Brain microvascular endothelial cell (primary cell): ENCODE results near the gene IPPK.

ENCODE experiments used
- DNase-seq: peaks from one replicate; pipeline ENCODE4 v3.0.0-alpha.2; 2020
- H3K27ac ChIP-seq: fragments of 250-450 bp; sonication (Bioruptor Pico); 2 replicates; pipeline ENCODE4 v1.5.1; 2020; ENCODE audit warnings: mild to moderate bottlenecking, moderate library complexity
- H3K27me3 ChIP-seq: fragments of 250-450 bp; sonication (Bioruptor Pico); replicated peaks from 2 replicates; pipeline ENCODE4 v1.5.1; 2020; ENCODE audit warnings: mild to moderate bottlenecking
- H3K36me3 ChIP-seq: fragments of 250-450 bp; sonication (Bioruptor Pico); replicated peaks from 2 replicates; pipeline ENCODE4 v1.5.1; 2020; ENCODE audit warnings: mild to moderate bottlenecking
- H3K4me3 ChIP-seq: 2 replicates; pipeline ENCODE4 v1.5.1; 2011; ENCODE audit warnings: low read depth, mild to moderate bottlenecking, control low read depth, low read length, moderate library complexity
- CTCF ChIP-seq: IDR thresholded peaks from 2 replicates; pipeline ENCODE4 v1.5.1; 2011; ENCODE audit warnings: low read depth, mild to moderate bottlenecking, moderate library complexity, low read length, control low read depth, inconsistent platforms; ENCODE audit errors: missing control alignments
- in situ Hi-C: cut with HindIII; loops from 2 replicates; pipeline ENCODE4 v1.10.0; 2017; ENCODE audit warnings: low sequenced_read_pairs, low pct_ligation_motif_present

Gene IPPK, protein sequence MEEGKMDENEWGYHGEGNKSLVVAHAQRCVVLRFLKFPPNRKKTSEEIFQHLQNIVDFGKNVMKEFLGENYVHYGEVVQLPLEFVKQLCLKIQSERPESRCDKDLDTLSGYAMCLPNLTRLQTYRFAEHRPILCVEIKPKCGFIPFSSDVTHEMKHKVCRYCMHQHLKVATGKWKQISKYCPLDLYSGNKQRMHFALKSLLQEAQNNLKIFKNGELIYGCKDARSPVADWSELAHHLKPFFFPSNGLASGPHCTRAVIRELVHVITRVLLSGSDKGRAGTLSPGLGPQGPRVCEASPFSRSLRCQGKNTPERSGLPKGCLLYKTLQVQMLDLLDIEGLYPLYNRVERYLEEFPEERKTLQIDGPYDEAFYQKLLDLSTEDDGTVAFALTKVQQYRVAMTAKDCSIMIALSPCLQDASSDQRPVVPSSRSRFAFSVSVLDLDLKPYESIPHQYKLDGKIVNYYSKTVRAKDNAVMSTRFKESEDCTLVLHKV

GRCh38 chr9:92669890-92670708 is at the start of gene IPPK:
Gene IPPK (minus strand): TSS chr9:92670131. CDS start chr9:92669988, 143 bp downstream.
- in situ Hi-C loops, result no loop called here
- TF ChIP-seq CTCF, result no peak
- DNase-seq, result peak; percentile 98
- Histone ChIP-seq H3K4me3 (peak within 1 kb of the TSS; percentile 91), H3K27me3 (no peaks in the 10 kb centered on the region), H3K36me3 (peaks cover 7% of the 10 kb centered on the region), H3K27ac (peak within 1 kb of the TSS; percentile 97)

- H3K27ac ChIP-seq, result no peak overlapping the region
- peaks cover 75% of the 10 kb centered on the region for H3K36me3 ChIP-seq
- DNase-seq, result no peak
- H3K27me3 ChIP-seq, result no peaks in the 10 kb centered on the region
- no peak for TF ChIP-seq CTCF
- in situ Hi-C loops, result loop anchor here (25.0 kb wide), 1 partner anchor 93 kb away; no protein-coding TSS in a partner anchor
- no peak overlapping the region for H3K4me3 ChIP-seq
Observed at GRCh38 chr9:92719028-92719647, 49.2 kb upstream of the IPPK start.

DNA sequence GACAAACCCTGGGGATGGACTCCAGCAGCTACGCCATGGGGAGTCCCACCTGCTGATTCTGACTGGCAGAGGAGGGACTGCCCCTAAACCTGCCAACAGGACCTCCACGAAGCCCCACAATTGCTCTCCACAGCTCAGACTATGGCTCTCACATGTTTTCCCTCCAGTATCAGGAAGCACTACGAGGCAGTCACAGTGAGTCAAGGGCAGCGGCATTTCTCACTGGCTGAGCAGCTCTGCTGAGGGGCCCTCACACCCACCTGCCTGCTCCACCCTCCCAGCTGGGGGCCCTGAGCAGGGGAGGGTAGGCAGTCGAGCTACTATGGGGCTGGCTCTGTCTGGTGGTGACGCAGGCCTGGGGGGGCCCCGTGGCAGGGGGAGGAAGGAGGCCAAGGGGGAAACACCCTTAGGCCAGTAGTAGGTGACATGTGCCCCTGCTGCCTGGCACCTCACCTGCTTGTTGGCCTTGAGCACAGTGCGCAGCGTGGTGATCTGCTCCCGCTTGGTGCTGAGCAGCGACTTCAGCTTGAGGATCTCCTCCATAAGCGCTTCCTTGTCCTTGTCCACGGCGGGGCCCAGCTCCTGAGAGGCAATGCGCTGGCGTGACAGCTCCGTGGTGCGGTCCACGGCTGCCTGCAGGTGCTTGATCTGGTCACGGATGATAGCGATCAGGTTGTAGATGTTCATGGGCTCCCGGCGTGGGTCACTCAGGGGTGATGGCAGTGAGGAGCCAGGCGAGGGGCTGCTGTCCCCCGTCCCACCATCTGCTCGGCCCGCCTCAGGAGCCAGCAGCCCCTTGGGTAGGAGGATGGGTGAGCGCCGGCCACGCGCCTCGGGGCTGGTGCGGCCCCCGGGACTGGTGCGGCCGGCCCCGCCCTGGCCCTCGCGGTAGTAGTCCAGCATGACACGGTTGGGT is 48.4 kb upstream of the IPPK start:
- Histone ChIP-seq H3K36me3 (peaks cover 83% of the 10 kb centered on the region), H3K4me3 (no peak overlapping the region), H3K27ac (no peak overlapping the region), H3K27me3 (no peaks in the 10 kb centered on the region)
- DNase-seq, result no peak
- no peak for TF ChIP-seq CTCF
- in situ Hi-C loops, result loop anchor here (25.0 kb wide), 1 partner anchor 94 kb away; no protein-coding TSS in a partner anchor

GRCh38 chr9:92717201-92718085 is 47.5 kb upstream of the IPPK start:
- in situ Hi-C loops, result loop anchor here (25.0 kb wide), 1 partner anchor 95 kb away; no protein-coding TSS in a partner anchor
- Histone ChIP-seq H3K27me3 (no peaks in the 10 kb centered on the region), H3K27ac (no peak overlapping the region), H3K36me3 (peaks cover 84% of the 10 kb centered on the region), H3K4me3 (no peak overlapping the region)
- DNase-seq, result no peak
- no peak for TF ChIP-seq CTCF
